ENCODE data around the gene METAP1D. TPM values are rescaled to one million over a fixed set of nuclear protein-coding genes. Genes with fewer than 3 reads are reported as not detected.

METAP1D gene
- total and polyA plus RNA-seq, 12 donors = 1.7 to 21.8 (median 7.8) TPM

DNA sequence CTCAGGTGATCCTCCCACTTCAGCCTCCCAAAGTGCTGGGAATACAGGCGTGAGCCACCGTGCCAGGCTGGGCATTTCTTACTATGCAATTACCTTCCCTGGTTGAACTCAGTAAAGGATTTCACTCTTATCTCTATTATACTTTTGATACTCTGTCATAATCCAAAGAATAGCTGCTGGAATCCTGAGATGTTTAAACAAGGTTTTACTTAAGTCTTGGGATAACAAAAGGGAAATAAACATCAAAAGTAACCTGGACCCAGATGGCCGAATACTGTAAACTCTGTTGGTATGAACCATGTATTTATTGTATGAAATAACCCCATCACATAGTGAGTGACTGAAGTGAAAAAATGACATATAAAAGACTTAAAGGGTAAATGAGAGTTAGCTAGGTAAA is 114.8 kb downstream of the METAP1D start:
- Histone ChIP-seq H3K27ac (no peak overlapping the region), H3K27me3 (peaks cover 10% of the 10 kb centered on the region), H3K4me3 (no peak overlapping the region), H3K4me1 (replicated peaks in 1 of 2) (no peaks in the 10 kb centered on the region), H3K9me3 (replicated peaks in 1 of 3) (no peaks in the 10 kb centered on the region), H3K36me3 (replicated peaks in 1 of 2) (no peaks in the 10 kb centered on the region)
- WGBS, 4 donors = 73 to 81% (median 75%) methylated on average over 3 of the region's 3 CpGs
- TF ChIP-seq, protein P1, sequence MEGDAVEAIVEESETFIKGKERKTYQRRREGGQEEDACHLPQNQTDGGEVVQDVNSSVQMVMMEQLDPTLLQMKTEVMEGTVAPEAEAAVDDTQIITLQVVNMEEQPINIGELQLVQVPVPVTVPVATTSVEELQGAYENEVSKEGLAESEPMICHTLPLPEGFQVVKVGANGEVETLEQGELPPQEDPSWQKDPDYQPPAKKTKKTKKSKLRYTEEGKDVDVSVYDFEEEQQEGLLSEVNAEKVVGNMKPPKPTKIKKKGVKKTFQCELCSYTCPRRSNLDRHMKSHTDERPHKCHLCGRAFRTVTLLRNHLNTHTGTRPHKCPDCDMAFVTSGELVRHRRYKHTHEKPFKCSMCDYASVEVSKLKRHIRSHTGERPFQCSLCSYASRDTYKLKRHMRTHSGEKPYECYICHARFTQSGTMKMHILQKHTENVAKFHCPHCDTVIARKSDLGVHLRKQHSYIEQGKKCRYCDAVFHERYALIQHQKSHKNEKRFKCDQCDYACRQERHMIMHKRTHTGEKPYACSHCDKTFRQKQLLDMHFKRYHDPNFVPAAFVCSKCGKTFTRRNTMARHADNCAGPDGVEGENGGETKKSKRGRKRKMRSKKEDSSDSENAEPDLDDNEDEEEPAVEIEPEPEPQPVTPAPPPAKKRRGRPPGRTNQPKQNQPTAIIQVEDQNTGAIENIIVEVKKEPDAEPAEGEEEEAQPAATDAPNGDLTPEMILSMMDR (IDR thresholded peaks at IDR 0.05) = no peak
- no peak for TF ChIP-seq POLR2A (IDR thresholded peaks at IDR 0.05)
- no peak for DNase-seq
- intact Hi-C loops (cut with DNase I) = no loop called here

DNA sequence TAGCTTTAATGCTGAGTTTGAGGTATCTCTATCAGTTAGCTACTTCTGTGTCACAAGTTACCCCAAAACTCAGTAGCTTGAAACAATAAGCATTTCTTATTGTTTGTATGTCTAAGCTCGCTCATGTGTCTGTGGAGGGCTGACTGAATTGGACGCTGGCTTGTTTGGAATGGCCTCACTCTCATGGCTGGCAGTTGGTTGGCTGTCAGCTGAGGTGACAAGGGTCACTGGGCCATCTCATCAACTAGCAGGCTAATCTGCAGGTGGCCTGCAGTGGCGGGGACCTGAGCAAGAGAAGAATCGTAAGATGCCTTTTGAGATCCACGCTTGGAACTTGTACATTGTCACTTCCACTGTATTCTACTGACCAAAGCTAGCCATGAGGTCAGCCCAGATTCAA is 116.4 kb downstream of the METAP1D start:
- Histone ChIP-seq H3K9me3 (replicated peaks in 1 of 3) (no peaks in the 10 kb centered on the region), H3K4me1 (replicated peaks in 1 of 2) (no peaks in the 10 kb centered on the region), H3K27me3 (peaks cover 4% of the 10 kb centered on the region), H3K36me3 (replicated peaks in 1 of 2) (no peaks in the 10 kb centered on the region), H3K27ac (no peak overlapping the region), H3K4me3 (no peak overlapping the region)
- intact Hi-C loops (cut with DNase I) = no loop called here
- no peak for DNase-seq
- TF ChIP-seq POLR2A (IDR thresholded peaks at IDR 0.05) = no peak
- TF ChIP-seq, protein P1 (IDR thresholded peaks at IDR 0.05) = no peak
- 67 to 89% (median 77%) methylated on average over 5 of the region's 5 CpGs for WGBS, 4 donors

DNA sequence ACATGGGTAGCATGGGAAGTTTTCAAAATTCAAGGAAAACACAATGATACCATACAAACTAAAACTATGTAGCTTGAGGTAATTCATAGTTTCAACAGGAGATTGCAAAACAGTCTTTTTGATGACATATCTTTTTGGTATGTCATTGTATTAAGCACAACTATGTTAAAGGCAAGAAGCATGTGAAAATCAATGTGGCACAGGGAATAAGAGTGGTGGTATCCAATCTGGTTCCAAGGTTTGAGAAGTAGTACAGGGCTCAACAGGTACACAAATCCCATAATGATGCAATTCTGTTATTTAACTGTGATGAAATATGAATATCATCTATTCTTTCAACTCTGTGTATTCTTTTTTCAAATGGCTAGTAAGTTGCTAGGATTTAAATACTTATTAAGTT is 119.3 kb downstream of the METAP1D start:
- DNase-seq = no peak
- no peak for TF ChIP-seq POLR2A (IDR thresholded peaks at IDR 0.05)
- TF ChIP-seq, protein P1 (IDR thresholded peaks at IDR 0.05) = no peak
- intact Hi-C loops (cut with DNase I) = no loop called here
- no peak overlapping the region for H3K4me3 ChIP-seq
- no peaks in the 10 kb centered on the region for H3K4me1 ChIP-seq (replicated peaks in 1 of 2)
- H3K27me3 ChIP-seq = no peaks in the 10 kb centered on the region
- no peaks in the 10 kb centered on the region for H3K9me3 ChIP-seq (replicated peaks in 1 of 3)
- no peaks in the 10 kb centered on the region for H3K36me3 ChIP-seq (replicated peaks in 1 of 2)
- no peak overlapping the region for H3K27ac ChIP-seq

DNA sequence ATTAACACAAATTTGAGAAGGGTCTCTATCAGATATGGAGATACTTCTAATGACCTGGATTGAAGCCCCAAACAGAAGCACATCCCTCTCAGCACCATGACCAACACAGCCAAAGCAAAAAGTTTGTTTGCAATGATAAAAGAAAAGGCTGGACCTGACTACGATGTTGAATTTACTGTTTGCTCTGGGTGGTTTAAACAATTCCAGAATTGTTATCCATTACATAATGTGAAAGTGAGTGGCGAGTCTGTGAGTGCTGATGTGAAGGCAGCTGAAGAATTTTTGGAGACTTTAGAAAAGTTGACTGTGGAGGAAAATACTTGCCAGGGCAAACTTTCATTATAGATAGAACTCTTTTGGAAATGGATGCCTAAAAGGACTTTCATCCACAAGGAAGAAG is 120.4 kb downstream of the METAP1D start:
- intact Hi-C loops (cut with DNase I) = no loop called here
- WGBS, 4 donors = 58 to 79% (median 73%) methylated on average over 2 of the region's 2 CpGs
- Histone ChIP-seq H3K4me1 (replicated peaks in 1 of 2) (no peaks in the 10 kb centered on the region), H3K4me3 (no peak overlapping the region), H3K36me3 (replicated peaks in 1 of 2) (no peaks in the 10 kb centered on the region), H3K9me3 (replicated peaks in 1 of 3) (no peaks in the 10 kb centered on the region), H3K27ac (no peak overlapping the region), H3K27me3 (no peaks in the 10 kb centered on the region)
- TF ChIP-seq POLR2A (IDR thresholded peaks at IDR 0.05) = no peak
- TF ChIP-seq, protein P1 (IDR thresholded peaks at IDR 0.05) = no peak
- no peak for DNase-seq
